NCI-H2171 treated with DMSO at 0.1 percent for 48 hours (cell line): ENCODE measurements around the gene ZNF483.
"Not testable (repeated sequence)": the region's sequence is repeated elsewhere in the genome, so short reads cannot be mapped to it uniquely, and the experiment has no call there.

Experiments used
- DNase-seq: peaks from one replicate; lab custom pipeline; 2025; lab: John Stamatoyannopoulos, UW

ZNF483 gene

DNA sequence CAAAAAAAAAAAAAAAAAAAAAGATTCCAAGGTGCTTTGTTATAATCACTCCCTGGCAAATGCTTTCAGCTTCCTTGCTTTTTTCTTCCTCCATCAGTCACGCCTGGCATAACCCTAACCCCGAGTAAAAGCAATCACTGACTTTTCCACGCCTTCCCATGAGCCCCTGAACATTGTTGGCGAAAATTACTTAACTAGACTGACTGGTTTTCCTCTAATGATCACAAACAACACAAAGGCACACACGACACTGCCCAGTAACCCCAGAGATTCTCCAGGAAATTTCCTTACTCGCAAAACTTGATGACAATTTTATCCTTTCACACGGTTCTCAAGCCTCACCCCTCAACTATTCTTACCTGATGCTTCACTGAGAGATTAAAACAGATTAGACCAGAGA is 85.9 kb downstream of the ZNF483 start:
- no peak for DNase-seq

DNA sequence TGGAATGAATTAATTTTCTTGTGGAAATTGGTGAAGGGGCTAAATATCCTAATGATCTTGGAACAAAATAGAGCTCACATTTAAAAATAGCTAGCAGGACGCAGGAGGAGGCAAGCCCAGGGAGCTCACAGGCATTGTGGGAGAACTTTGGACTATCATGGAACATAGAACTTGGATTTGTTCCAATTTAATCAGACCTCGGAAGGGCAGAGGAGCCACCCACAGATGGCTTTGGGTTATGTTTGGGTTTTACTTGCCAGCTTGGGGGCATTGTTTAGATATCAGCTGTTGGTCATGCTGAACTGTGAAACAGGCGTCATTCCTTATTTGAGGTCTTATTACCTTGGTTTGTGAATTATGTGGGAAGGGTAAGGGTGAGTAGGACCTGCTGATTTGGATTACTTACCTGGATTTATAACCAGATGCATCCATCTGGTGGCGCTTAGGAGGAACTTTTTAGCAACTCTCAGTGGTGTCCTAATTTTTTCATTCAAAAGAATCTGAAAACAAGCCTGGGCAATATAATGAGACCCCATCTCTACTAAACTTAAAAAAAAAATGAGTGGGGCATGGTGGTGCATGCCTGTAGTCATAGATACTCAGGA is 88.6 kb downstream of the ZNF483 start:
- no peak for DNase-seq

DNA sequence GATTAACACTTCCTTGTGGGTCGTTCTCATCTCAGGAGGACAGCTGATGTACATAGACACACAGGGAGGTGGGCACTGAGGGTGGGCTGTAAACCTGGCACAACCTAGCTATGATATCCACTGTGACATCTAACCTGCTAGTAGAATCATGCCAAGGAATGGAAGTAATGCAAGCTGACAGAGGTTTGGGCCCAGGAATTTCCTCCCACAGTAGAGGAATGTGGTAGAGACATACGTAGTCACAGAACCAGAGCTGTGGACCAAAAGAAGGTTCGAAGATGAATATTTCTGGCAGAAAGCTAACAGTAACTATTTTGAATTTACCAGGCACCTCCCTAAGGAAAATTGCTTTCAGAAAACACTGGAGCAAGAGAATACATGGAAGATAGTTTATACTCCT is 90.9 kb downstream of the ZNF483 start:
- no peak for DNase-seq

DNA sequence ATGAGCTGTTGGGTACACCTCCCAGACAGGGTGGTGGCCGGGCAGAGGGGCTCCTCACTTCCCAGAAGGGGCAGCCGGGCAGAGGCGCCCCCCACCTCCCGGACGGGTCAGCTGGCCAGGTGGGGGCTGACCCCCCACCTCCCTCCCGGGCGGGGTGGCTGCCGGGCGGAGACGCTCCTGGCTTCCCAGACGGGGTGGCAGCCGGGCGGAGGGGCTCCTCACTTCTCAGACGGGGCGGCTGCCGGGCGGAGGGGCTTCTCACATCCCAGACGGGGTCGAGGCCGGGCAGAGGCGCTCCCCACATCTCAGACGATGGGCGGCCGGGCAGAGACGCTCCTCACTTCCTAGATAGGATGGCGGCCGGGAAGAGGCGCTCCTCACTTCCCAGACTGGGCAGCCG is 92.4 kb downstream of the ZNF483 start:
- DNase-seq, result not testable (repeated sequence)

DNA sequence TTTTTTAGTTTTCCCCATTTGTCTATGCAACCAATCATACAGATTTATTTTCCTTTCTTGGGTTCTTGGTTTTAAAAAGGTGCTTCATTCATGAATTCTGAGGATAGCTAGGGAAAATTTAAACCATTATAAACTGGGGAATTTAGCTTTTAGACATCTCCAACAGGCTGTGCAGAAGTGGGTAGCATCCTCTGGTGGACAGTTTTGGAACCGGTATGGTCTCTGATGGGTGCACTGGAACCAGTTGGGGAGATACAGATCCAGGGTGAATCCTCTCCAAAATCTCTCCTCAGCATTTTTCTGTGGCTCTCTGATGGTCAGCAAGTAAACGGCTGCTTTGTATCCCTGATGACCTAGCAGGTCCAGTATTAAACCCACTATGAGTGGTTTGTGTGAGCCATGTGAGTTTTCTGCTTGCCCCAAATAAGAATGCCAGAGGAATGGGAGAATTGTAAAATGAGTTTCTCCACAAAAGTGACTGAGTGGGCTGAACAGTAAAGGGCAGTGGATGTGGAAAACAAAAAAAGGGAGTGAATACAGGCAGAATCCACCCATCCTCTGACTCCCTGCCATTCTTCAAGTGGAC is 97.0 kb downstream of the ZNF483 start:
- DNase-seq, result no peak

DNA sequence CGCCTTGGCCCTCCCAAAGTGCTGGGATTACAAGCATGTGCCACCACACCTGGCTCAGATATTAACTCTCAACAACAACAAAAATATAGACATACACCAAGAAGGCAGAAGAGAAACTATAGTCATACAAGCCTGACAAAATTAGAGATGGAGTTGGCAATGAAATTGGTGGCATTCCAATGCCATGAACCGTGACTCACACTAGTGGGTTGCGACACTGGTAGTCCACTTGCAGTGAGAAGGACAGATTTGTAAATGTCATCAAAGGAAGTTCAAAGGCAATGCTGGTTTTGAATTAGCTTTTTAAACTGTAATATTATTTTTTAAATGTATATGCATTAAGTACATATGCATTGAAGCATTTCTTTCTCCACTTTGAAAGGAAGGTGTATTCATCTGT is 97.6 kb downstream of the ZNF483 start:
- no peak for DNase-seq
